CMK (cell line): ENCODE results near the gene PRSS2.

Experiments used
- DNase-seq: peaks from one replicate; pipeline ENCODE4 v3.0.0-alpha.2; 2010; ENCODE audit warnings: low read depth

PRSS2 gene

DNA sequence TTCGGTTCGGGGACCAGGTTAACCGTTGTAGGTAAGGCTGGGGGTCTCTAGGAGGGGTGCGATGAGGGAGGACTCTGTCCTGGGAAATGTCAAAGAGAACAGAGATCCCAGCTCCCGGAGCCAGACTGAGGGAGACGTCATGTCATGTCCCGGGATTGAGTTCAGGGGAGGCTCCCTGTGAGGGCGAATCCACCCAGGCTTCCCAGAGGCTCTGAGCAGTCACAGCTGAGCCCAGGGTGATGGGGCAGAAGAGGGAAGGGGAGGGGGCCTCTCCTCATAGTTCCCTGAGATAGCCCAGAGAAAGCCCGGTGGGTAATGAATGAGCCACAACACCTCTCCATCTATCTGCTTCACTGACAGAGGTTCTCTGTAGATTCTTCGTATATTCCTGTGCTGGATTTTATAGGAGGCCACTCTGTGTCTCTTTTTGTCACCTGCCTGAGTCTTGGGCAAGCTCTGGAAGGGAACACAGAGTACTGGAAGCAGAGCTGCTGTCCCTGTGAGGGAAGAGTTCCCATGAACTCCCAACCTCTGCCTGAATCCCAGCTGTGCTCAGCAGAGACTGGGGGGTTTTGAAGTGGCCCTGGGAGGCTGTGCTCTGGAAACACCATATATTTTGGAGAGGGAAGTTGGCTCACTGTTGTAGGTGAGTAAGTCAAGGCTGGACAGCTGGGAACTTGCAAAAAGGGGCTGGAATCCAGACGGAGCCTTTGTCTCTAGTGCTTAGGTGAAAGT is 16.4 kb downstream of the PRSS2 start:
- no peak for DNase-seq

DNA sequence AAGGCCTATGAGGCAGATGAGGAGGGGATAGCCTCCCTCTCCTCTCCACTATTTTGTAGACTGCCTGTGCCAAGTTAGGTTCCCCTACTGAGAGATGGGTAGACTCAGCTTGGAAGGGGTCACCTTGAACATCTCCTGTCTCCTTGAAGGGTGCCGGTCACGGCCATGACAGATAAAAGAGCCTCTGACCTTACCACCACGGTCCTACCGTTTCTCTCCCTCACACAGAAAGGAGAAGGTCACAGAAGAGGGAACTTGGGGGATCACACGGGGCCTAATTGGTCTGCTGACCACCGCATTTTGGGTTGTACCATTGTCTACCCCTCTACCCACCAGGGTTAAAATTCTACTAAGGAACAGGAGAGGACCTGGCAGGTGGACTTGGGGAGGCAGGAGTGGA is 17.0 kb downstream of the PRSS2 start:
- no peak for DNase-seq

DNA sequence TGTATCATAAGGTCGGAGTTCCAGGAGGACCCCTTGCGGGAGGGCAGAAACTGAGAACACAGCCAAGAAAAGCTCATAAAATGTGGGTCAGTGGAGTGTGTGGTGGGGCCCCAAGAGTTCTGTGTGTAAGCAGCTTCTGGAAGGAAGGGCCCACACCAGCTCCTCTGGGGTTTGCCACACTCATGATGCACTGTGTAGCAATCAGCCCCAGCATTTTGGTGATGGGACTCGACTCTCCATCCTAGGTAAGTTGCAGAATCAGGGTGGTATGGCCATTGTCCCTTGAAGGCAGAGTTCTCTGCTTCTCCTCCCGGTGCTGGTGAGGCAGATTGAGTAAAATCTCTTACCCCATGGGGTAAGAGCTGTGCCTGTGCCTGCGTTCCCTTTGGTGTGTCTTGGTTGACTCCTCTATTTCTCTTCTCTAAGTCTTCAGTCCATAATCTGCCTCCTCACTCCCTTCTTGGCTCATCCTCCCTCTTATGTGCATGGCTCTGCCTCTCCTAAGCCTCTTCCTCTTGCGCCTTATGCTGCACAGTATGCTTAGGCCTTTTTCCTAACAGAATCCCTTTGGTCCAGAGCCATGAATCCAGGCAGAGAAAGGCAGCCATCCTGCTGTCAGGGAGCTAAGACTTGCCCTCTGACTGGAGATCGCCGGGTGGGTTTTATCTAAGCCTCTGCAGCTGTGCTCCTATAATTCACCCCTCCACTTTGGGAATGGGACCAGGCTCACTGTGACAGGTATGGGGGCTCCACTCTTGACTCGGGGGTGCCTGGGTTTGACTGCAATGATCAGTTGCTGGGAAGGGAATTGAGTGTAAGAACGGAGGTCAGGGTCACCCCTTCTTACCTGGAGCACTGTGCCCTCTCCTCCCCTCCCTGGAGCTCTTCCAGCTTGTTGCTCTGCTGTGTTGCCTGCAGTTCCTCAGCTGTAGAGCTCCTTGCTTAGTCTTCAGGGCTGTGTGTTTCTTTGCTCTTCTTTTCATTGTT is 17.8 kb downstream of the PRSS2 start:
- no peak for DNase-seq

DNA sequence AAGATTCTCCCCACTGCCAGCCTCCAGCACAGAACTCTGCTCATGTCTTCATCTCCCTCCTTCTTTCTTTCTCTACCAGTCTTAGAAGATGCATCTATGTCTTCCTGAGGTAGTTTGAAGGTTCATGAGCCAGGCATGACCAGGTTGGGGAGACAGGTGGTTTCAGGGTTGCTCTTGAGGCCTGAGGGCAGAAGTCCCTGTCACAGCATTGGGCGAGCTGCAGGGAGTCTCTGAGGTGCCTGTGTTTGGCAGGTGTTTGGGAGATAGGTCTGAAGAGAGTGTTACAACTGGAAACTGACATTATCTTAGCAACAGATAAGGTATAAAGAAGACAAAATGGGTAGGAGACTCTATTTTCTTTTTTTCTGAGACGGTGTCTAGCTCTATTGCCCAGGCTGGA is 18.7 kb downstream of the PRSS2 start:
- DNase-seq, result no peak

DNA sequence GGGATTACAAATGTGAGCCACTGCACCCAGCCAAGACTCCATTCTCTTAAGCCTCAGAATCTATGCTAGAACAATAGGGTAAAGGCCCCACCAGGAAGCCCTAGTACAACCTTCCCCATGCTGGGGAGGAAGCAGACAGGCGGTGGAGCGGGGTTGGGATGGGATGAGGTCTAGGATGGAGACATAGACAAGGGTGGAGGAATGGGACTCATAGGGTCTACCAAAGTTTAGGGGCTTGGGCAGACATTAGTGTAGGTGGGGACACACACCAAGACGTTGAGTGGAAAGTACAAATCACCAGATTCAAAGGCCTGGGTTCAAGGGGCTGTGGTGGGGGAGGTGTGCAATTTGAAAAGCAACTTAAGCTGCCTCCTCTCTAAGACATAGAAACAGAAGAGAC is 19.3 kb downstream of the PRSS2 start:
- DNase-seq, result no peak

DNA sequence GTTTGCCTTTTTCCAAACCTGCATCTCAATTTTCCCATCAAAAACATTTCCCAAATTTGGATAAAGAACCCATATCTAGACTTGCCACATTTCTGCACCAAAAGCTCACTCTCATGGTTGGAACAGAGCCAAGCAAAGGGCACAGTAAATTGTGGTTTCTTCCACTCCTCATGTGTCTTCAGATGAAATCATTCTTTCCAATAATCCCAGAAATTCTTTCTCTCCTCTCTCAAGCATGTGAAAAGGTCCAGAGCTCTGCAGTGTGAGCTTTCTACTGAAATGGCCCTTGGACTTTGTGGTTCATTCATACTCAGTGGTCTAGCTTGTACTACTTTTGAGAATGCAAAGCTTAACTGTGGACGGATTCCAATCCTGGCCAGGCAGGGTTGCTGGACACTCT is 19.8 kb downstream of the PRSS2 start:
- DNase-seq, result no peak

DNA sequence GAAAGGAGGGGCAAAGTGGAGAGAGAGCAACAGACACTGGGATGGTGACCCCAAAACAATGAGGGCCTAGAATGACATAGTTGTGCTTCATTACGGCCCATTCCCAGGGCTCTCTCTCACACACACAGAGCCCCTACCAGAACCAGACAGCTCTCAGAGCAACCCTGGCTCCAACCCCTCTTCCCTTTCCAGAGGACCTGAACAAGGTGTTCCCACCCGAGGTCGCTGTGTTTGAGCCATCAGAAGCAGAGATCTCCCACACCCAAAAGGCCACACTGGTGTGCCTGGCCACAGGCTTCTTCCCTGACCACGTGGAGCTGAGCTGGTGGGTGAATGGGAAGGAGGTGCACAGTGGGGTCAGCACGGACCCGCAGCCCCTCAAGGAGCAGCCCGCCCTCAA is 20.7 kb downstream of the PRSS2 start:
- DNase-seq, result no peak

DNA sequence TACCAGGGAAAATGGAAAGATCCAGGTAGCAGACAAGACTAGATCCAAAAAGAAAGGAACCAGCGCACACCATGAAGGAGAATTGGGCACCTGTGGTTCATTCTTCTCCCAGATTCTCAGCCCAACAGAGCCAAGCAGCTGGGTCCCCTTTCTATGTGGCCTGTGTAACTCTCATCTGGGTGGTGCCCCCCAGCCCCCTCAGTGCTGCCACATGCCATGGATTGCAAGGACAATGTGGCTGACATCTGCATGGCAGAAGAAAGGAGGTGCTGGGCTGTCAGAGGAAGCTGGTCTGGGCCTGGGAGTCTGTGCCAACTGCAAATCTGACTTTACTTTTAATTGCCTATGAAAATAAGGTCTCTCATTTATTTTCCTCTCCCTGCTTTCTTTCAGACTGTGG is 21.4 kb downstream of the PRSS2 start:
- DNase-seq, result no peak

DNA sequence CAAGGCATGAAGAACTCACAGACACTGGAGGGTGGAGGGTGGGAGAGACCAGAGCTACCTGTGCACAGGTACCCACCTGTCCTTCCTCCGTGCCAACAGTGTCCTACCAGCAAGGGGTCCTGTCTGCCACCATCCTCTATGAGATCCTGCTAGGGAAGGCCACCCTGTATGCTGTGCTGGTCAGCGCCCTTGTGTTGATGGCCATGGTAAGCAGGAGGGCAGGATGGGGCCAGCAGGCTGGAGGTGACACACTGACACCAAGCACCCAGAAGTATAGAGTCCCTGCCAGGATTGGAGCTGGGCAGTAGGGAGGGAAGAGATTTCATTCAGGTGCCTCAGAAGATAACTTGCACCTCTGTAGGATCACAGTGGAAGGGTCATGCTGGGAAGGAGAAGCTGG is 21.8 kb downstream of the PRSS2 start:
- no peak for DNase-seq

DNA sequence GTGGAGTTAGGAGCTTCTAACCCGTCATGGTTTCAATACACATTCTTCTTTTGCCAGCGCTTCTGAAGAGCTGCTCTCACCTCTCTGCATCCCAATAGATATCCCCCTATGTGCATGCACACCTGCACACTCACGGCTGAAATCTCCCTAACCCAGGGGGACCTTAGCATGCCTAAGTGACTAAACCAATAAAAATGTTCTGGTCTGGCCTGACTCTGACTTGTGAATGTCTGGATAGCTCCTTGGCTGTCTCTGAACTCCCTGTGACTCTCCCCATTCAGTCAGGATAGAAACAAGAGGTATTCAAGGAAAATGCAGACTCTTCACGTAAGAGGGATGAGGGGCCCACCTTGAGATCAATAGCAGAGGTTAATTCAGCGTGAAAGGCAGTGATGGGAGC is 22.4 kb downstream of the PRSS2 start:
- DNase-seq, result no peak

DNA sequence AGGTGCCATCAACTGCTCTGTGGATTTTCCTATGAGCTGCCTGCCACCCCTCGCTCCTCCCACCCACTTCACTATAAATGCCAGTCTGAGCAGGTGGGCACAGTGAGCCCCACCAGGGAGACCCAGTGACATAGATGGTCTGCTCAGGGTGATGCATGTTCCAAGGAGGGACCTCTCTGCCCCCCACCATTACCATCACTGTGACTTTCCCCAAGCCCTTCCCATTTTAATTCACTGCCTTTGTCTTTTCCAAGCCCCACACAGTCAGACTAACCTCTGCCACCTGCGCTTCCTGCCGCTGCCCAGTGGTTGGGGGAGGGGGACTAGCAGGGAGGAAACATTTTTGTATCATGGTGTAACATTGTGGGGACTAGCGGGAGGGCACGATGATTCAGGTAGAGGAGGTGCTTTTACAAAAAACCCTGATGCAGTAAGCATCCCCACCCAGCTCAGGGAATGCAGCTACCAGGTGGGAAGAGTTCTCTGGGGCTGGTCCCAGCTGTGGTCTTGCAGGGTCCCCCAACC is 24.6 kb downstream of the PRSS2 start:
- no peak for DNase-seq

DNA sequence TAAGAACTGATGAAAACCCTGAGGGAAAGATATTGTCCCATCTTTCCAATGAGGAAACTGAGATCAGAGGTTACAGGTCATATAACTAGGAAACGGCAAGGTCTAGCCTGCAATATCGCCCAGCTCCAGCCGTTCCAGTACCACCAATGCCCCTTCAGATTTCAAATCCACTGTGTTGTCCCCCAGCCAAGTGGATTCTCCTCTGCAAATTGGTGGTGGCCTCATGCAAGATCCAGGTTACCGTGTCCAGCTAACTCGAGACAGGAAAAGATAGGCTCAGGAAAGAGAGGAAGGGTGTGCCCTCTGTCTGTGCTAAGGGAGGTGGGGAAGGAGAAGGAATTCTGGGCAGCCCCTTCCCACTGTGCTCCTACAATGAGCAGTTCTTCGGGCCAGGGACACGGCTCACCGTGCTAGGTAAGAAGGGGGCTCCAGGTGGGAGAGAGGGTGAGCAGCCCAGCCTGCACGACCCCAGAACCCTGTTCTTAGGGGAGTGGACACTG is 25.3 kb downstream of the PRSS2 start:
- DNase-seq, result no peak

DNA sequence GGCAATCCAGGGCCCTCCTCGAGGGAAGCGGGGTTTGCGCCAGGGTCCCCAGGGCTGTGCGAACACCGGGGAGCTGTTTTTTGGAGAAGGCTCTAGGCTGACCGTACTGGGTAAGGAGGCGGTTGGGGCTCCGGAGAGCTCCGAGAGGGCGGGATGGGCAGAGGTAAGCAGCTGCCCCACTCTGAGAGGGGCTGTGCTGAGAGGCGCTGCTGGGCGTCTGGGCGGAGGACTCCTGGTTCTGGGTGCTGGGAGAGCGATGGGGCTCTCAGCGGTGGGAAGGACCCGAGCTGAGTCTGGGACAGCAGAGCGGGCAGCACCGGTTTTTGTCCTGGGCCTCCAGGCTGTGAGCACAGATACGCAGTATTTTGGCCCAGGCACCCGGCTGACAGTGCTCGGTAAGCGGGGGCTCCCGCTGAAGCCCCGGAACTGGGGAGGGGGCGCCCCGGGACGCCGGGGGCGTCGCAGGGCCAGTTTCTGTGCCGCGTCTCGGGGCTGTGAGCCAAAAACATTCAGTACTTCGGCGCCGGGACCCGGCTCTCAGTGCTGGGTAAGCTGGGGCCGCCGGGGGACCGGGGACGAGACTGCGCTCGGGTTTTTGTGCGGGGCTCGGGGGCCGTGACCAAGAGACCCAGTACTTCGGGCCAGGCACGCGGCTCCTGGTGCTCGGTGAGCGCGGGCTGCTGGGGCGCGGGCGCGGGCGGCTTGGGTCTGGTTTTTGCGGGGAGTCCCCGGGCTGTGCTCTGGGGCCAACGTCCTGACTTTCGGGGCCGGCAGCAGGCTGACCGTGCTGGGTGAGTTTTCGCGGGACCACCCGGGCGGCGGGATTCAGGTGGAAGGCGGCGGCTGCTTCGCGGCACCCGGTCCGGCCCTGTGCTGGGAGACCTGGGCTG is 26.0 kb downstream of the PRSS2 start:
- DNase-seq, result no peak

DNA sequence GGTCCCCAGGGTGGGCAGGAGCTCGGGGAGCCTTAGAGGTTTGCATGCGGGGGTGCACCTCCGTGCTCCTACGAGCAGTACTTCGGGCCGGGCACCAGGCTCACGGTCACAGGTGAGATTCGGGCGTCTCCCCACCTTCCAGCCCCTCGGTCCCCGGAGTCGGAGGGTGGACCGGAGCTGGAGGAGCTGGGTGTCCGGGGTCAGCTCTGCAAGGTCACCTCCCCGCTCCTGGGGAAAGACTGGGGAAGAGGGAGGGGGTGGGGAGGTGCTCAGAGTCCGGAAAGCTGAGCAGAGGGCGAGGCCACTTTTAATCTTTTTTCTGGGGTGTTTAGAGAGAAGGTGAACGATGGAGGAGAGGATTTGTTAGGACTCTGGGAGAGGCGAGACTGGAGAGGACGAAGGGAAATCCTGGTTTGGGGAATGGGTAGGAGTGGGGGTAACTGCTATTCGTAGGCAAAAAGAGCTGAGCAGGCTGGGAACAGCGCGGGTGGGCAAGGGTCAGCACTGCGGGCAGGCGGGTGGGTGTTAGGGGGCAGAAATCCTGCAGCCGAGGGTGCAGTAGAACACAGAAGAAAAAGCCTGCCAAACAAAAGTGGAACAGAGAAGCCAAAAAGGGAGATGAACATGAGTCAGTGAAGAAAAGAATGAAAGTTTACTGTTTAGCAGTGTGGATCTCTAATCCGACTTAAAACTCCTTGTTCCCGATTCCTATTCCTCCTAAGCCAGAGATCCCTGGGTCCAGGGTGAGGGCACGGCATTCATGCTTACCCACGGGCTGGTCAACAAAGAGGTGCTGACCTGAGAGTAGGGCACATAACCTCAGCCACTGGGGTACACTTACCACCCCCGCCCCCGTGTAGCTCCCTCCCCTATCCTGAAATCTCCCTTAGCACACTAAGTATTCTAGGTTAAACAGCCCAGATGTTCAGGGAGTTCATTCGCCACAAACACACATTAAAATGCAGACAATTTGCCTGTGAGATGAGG is 26.9 kb downstream of the PRSS2 start:
- no peak for DNase-seq

DNA sequence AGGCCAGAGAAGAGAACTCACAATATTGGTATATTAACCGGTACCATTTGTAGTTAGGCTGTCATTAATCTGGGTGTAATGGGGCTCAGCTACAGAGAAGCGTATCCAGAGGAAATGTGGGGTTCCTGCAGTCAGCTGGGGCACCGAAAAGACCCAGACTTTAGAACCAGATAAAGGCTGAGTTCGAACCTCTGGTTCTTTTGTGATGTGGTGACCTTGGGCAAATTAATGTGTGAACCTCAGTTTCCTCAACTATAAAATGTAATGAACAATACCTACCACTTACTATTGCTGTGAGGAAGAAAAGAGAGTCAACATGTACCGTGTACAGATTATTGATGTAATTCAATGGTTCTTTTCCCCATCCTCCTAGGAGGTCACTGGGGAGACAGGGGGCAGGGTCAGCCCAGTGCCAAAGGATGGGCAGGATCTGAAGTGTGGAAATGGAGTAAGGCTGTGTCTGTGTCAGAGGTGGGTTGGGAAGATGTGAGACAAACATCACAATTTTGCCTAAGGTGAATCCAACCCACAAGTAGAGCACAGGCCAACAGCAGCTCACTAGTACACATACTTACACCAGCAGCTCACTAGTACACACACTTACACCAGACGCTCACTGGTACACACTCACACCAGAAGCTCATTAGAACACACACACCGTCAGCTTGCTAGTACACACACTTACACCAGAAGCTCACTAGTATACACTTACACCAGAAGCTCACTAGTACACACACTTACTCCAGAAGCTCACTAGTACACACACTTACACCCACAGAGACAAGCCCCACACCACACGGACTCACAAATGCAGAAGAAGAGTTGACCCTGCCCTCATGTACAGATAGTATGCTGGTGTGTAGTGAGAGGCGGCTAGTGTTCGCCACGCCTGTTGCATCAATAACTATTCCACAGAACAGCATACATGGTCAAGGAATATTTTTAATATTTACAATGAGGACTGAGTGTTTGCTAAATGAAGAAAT is 28.0 kb downstream of the PRSS2 start:
- DNase-seq, result no peak

DNA sequence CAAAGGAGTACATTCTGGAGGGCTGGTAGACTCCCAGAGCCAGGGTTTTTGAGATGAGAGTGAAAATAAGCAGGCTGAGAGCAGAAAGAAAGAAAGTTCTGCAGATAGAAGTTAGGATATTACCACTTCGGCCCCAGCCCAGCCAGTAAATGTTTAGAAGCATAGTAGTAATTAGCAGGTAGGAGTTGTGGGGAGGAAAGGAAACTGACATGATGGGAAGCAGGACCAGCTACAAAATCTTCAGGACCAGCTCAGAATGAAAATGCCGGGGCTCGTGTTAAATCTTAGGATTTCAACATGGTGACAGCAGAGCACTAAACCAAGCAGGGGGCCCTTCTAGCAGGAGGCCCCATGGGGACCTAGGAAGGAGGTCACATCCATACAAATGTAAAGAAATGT is 28.7 kb downstream of the PRSS2 start:
- no peak for DNase-seq

DNA sequence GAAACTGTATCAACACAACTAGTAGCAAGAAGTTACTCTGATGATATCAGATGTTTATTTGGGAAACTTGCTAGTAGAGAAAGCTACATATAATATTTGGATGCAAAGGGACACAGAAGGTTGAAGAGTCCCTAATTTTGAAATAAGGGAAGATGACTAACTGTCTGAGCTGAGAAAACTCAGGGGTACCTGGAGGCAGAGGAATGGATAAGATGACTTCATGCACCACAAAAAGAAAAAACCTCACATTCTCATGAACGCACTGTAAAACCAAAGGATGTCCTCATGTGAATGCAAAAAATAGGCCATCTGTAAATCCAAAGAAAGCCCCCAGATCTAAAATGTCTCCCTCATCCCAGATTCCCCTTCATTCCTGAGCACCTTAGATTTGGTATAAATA is 29.3 kb downstream of the PRSS2 start:
- DNase-seq, result no peak

DNA sequence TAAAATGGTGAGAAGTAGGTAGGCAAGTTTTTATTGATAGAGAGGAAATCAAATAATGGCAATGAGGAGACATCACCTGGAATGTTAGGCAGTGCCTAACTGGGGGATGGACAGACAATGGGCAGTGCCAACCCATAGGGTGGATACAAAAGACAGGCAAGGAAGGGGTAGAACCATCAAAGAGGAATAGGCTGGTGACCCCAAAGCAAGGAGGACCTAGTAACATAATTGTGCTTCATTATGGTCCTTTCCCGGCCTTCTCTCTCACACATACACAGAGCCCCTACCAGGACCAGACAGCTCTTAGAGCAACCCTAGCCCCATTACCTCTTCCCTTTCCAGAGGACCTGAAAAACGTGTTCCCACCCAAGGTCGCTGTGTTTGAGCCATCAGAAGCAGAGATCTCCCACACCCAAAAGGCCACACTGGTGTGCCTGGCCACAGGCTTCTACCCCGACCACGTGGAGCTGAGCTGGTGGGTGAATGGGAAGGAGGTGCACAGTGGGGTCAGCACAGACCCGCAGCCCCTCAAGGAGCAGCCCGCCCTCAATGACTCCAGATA is 30.0 kb downstream of the PRSS2 start:
- no peak for DNase-seq
